ENCODE results near the gene ATOH8.

GRCh38 chr2:85744741-85745601 is 8.8 kb upstream of the ATOH8 start:
- TF ChIP-seq EZH2 (IDR thresholded peaks at IDR 0.05; ENCODE audit: borderline replicate concordance, low read depth, low read length, severe bottlenecking): no peak
- TF ChIP-seq POLR2A (IDR thresholded peaks at IDR 0.05; ENCODE audit: low read depth, low read length): no peak
- TF ChIP-seq, protein P1, sequence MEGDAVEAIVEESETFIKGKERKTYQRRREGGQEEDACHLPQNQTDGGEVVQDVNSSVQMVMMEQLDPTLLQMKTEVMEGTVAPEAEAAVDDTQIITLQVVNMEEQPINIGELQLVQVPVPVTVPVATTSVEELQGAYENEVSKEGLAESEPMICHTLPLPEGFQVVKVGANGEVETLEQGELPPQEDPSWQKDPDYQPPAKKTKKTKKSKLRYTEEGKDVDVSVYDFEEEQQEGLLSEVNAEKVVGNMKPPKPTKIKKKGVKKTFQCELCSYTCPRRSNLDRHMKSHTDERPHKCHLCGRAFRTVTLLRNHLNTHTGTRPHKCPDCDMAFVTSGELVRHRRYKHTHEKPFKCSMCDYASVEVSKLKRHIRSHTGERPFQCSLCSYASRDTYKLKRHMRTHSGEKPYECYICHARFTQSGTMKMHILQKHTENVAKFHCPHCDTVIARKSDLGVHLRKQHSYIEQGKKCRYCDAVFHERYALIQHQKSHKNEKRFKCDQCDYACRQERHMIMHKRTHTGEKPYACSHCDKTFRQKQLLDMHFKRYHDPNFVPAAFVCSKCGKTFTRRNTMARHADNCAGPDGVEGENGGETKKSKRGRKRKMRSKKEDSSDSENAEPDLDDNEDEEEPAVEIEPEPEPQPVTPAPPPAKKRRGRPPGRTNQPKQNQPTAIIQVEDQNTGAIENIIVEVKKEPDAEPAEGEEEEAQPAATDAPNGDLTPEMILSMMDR (IDR thresholded peaks at IDR 0.05; ENCODE audit: extremely low read depth in 1 of 2, insufficient read depth in 1 of 2, low read depth in 1 of 2, low read length in 2 of 2): no peak
- TF ChIP-seq GATA2 (IDR thresholded peaks at IDR 0.05; ENCODE audit: insufficient read depth, insufficient read length, low read depth, low read length): no peak
- no peak for TF ChIP-seq MAX (IDR thresholded peaks at IDR 0.05; ENCODE audit: insufficient read depth, insufficient read length)
- no peak for TF ChIP-seq POLR2AphosphoS5 (IDR thresholded peaks at IDR 0.05; ENCODE audit: insufficient read depth, low read depth, low read length)
- no peak for TF ChIP-seq FOS (IDR thresholded peaks at IDR 0.05; ENCODE audit: borderline replicate concordance, insufficient read depth, low read length)
- TF ChIP-seq MYC (IDR thresholded peaks at IDR 0.05; ENCODE audit: low read depth, low read length): no peak

All from endothelial cell of umbilical vein (primary cell).